KMS-11 (cell line): ENCODE data around the gene SCRN3.
"Not testable (repeated sequence)": the region's sequence is repeated elsewhere in the genome, so short reads cannot be mapped to it uniquely, and the experiment has no call there.

Experiments used
- H2AFZ ChIP-seq: fragments of 200-600 bp; sonication (generic); 2 replicates; pipeline ENCODE4 v1.6.1; 2016; ENCODE audit warnings: antibody characterized with exemption, mixed run types, low read depth
- H3K27ac ChIP-seq: fragments of 200-600 bp; sonication (generic); 2 replicates; pipeline ENCODE4 v1.6.1; 2016; ENCODE audit warnings: mild to moderate bottlenecking, mixed run types
- H3K27me3 ChIP-seq: fragments of 200-600 bp; sonication (generic); 2 replicates; pipeline ENCODE4 v1.6.1; 2017; ENCODE audit warnings: mild to moderate bottlenecking, low read depth, mixed run types, moderate library complexity; ENCODE audit not compliant: insufficient read depth
- H3K36me3 ChIP-seq: fragments of 200-600 bp; sonication (generic); 2 replicates; pipeline ENCODE4 v1.6.1; 2017; ENCODE audit warnings: mild to moderate bottlenecking, mixed run types; ENCODE audit not compliant: insufficient read depth
- H3K4me1 ChIP-seq: fragments of 200-600 bp; sonication (generic); 2 replicates; pipeline ENCODE4 v1.6.1; 2016; ENCODE audit warnings: mild to moderate bottlenecking, low read depth, mixed run types; ENCODE audit not compliant: poor library complexity, severe bottlenecking
- H3K4me2 ChIP-seq: fragments of 200-600 bp; sonication (generic); 2 replicates; pipeline ENCODE4 v1.7.0; 2016; ENCODE audit warnings: mild to moderate bottlenecking, mixed run types
- H3K4me3 ChIP-seq: fragments of 200-600 bp; sonication (generic); IDR thresholded peaks from 2 replicates; pipeline ENCODE4 v1.6.1; 2017; ENCODE audit warnings: low read depth, low read length, mixed read lengths; ENCODE audit not compliant: insufficient read depth
- H3K79me2 ChIP-seq: fragments of 200-600 bp; sonication (generic); 2 replicates; pipeline ENCODE4 v1.6.1; 2016; ENCODE audit warnings: low read depth, mixed run types; ENCODE audit not compliant: insufficient read depth
- H3K9ac ChIP-seq: fragments of 200-600 bp; sonication (generic); 2 replicates; pipeline ENCODE4 v1.6.1; 2016; ENCODE audit warnings: mild to moderate bottlenecking, mixed run types
- H4K20me1 ChIP-seq: fragments of 200-600 bp; sonication (generic); 2 replicates; pipeline ENCODE4 v1.6.1; 2016; ENCODE audit warnings: mild to moderate bottlenecking, mixed run types; ENCODE audit not compliant: insufficient read depth
- TF ChIP-seq, protein P1 (sequence below): fragments of 200-600 bp; sonication (generic); conservative IDR thresholded peaks from 2 replicates; pipeline ENCODE4 v1.6.1; 2017; ENCODE audit warnings: low read depth, mild to moderate bottlenecking, antibody characterized with exemption, low read length, moderate library complexity, mixed read lengths

The SCRN3 gene

DNA sequence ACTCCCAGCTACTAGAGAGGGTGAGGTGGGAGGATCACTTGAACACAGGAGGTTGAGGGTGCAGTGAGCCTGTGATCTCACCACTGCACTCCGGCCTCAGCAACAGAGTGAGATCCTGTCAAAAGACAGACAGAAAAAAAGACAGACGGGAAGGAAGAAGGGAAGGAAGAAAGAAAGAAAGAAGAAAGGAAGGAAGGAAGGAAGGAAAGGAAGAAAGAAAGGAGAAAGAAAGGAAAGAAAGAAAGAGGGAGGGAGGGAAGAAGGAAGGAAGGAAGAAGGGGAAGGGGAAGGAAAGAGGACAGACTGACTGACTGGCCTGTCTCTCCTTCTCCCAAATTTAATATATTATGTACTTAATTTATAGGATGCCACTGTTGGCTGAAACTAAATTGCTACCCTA lies 39.2 kb upstream of the SCRN3 start:
- Histone ChIP-seq H4K20me1 (no peaks in the 10 kb centered on the region), H3K4me2 (no peak overlapping the region), H3K9ac (no peak overlapping the region), H3K27me3 (no peaks in the 10 kb centered on the region), H3K27ac (no peak overlapping the region), H3K4me1 (no peaks in the 10 kb centered on the region), H3K4me3 (no peak overlapping the region), H2AFZ (no peak overlapping the region), H3K79me2 (no peaks in the 10 kb centered on the region), H3K36me3 (no peaks in the 10 kb centered on the region)
- TF ChIP-seq, protein P1, sequence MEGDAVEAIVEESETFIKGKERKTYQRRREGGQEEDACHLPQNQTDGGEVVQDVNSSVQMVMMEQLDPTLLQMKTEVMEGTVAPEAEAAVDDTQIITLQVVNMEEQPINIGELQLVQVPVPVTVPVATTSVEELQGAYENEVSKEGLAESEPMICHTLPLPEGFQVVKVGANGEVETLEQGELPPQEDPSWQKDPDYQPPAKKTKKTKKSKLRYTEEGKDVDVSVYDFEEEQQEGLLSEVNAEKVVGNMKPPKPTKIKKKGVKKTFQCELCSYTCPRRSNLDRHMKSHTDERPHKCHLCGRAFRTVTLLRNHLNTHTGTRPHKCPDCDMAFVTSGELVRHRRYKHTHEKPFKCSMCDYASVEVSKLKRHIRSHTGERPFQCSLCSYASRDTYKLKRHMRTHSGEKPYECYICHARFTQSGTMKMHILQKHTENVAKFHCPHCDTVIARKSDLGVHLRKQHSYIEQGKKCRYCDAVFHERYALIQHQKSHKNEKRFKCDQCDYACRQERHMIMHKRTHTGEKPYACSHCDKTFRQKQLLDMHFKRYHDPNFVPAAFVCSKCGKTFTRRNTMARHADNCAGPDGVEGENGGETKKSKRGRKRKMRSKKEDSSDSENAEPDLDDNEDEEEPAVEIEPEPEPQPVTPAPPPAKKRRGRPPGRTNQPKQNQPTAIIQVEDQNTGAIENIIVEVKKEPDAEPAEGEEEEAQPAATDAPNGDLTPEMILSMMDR: no peak

DNA sequence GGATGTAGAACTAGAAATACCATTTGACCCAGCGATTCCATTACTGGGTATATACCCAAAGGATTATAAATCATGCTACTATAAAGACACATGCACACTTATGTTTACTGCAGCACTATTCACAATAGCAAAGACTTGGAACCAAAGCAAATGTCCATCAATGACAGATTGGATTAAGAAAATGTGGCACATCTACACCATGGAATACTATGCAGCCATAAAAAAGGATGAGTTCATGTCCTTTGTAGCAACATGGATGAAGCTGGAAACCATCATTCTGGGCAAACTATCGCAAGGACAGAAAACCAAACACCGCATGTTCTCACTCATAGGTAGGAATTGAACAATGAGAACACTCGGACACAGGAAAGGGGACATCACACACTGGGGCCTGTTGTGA lies 35.9 kb upstream of the SCRN3 start:
- H3K4me1 ChIP-seq: not testable (repeated sequence)

DNA sequence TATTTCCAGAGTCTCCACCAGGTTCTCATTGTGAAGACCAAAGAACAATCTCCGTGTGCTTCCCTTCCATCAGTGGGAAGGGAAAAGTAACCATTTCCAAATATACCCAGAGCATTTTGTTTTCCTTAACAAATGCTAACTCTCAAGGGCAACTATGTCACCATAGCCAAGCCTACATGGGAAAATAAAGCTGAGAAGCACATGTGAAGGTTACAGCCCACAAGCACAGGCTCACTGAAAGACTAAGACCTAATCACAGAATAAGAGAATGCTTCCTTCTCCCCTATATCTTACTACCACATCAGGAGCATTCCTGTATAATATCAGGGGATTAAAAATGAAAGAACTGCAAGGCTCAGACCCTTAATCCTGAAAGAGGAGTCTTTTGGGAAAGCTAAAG lies 32.6 kb upstream of the SCRN3 start:
- Histone ChIP-seq H3K27me3 (no peaks in the 10 kb centered on the region), H3K4me1 (no peaks in the 10 kb centered on the region), H3K36me3 (no peaks in the 10 kb centered on the region), H4K20me1 (no peaks in the 10 kb centered on the region), H3K4me3 (no peak overlapping the region), H3K27ac (no peak overlapping the region), H2AFZ (no peak overlapping the region), H3K9ac (no peak overlapping the region), H3K4me2 (no peak overlapping the region), H3K79me2 (no peaks in the 10 kb centered on the region)
- TF ChIP-seq, protein P1: no peak

More for the DNA sequence above, 35.9 kb upstream of the SCRN3 start:
- H3K36me3 ChIP-seq, H3K4me3 ChIP-seq, H3K79me2 ChIP-seq, H3K4me2 ChIP-seq, H3K9ac ChIP-seq, H4K20me1 ChIP-seq, H3K27ac ChIP-seq, H3K27me3 ChIP-seq, H2AFZ ChIP-seq: not testable (repeated sequence)

DNA sequence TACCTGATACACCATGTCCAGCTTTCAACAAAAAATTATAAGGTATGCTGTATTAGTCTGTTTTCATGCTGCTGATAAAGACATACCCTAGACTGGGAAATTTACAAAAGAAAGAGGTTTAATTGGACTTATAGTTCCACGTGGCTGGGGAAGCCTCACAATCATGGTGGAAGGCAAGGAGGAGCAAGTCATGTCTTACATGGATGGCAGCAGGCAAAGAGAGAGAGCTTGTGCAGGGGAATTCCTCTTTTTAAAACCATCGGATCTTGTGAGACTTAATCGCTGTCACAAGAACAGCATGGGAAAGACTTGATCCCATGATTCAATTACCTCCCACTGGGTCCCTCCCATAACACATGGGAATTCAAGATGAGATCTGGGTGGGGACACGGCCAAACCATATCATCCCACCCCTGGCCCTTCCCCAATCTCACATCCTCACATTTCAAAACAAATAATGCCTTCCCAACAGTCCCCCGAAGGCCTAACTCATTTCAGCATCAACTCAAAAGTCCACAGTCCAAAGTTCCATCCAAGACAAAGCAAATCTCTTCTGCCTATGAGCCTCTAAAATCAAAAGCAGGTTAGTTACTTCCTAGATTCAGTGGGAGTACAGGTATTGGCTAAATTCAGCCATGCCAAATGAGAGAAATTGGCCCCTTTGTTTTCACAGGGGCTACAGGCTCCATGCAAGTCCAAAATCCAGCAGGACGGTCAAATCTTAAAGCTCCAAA lies 31.9 kb upstream of the SCRN3 start:
- not testable (repeated sequence) for H3K27ac ChIP-seq, H3K36me3 ChIP-seq, H3K4me3 ChIP-seq, H3K79me2 ChIP-seq, H3K4me2 ChIP-seq, H3K4me1 ChIP-seq, H4K20me1 ChIP-seq, H3K27me3 ChIP-seq, H2AFZ ChIP-seq, H3K9ac ChIP-seq

DNA sequence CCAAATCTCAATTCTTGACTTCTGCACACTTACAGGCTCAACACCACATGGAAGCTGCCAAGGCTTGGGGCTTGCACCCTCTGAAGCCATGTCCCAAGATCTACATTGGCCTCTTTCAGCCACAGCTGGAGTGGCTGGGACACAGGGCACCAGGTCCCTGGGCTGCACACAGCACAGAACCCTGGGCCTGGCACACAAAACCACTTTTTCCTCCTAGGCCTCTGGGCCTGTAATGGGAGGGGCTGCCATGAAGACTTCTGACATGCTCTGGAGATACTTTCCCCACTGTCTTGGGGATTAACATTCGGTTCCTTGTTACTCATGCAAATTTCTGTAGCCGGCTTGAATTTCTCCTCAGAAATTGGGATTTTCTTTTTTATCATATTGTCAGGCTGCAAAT lies 30.9 kb upstream of the SCRN3 start:
- TF ChIP-seq, protein P1: no peak
- no peak overlapping the region for H3K4me3 ChIP-seq

More for the DNA sequence above, 30.9 kb upstream of the SCRN3 start:
- Histone ChIP-seq H3K79me2 (no peaks in the 10 kb centered on the region), H3K4me1 (no peaks in the 10 kb centered on the region), H3K36me3 (no peaks in the 10 kb centered on the region), H3K4me2 (no peak overlapping the region), H3K9ac (no peak overlapping the region), H3K27me3 (no peaks in the 10 kb centered on the region), H2AFZ (no peak overlapping the region), H4K20me1 (no peaks in the 10 kb centered on the region), H3K27ac (no peak overlapping the region)
